ENCODE results near the gene WDR89.

GRCh38 chr14:63666335-63666734 is 24.7 kb upstream of the WDR89 start:
- TF ChIP-seq CTCF (IDR thresholded peaks at IDR 0.05) (no peak), EZH2 (IDR thresholded peaks at IDR 0.05; ENCODE audit: borderline replicate concordance, insufficient read depth, low read depth, low read length, poor library complexity, severe bottlenecking) (no peak)
